Measurements from ENCODE around the gene UCMA.

UCMA gene

DNA sequence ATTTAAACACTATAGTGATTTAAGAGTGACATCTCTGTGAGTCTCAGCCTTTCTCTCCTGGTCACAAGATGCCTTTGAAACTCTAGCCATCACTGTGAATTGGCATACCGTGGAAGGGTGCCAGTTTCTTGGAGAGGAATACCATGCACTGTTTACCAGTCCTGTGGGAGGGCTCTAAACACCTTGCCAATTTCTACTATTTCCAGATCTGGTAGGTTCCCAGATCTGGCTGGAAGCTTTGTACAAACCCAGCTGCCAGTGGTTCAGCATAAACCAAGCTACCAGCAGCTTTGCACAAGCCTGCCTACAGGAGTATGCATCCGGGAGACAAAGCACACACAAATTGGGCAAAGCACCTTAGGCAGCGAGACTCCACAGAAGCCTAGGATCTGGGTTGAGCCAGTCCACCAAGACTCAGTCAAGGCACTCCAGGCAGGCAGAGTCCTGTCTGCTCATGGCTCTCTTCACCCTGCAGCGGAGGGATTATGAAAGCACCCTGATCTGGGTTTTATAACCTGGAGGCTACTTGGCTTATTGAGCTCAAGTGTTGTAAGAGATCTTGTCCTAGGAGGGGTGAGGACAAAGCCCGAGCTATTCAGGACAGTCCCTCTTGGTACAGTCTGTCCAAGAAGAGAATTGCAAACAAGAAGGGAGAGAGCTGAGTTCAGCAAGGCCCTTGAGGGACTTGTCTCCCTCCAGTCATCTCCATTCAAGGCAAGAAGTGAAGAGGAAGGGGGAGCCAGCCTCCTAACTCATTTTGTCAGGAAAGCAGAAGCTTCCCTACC lies 49.3 kb downstream of the UCMA start:
- DNase-seq = peak; percentile 60

DNA sequence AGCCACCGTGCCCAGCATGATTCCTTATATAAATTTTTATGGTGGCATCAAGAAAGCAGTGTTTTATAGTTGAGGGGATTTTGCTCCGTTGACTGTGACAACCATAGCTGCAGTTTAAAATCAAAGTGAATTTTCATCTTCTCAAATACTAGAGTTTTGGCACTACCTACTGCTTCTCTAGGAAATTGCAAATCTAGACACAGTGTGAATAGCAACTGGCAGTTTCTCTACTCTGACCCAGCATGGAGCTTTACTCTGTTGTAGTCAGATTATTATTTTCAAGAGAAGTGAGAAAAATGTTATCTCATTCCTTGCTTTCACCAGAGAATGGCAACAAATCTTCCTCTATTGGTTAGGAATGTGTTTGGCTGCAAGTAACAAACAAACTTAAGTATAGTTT lies 49.9 kb downstream of the UCMA start:
- no peak for DNase-seq

DNA sequence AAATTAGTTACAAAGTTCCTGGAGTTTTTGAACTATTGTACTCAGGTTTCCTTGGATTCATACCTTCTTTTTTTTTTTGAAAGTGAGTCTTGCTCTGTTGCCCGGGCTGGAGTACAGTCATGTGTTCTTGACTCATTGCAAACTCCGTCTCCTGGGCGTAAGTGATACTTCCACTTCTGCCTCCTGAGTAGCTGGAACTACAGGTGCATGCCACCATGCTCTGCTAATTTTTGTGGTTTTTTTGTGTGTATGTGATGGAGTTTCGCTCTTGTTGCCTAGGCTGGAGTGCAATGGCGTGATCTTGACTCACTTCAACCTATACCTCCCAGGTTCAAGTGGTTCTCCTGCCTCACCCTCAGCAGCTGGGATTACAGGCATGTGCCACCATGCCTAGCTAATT lies 50.5 kb downstream of the UCMA start:
- DNase-seq = no peak

DNA sequence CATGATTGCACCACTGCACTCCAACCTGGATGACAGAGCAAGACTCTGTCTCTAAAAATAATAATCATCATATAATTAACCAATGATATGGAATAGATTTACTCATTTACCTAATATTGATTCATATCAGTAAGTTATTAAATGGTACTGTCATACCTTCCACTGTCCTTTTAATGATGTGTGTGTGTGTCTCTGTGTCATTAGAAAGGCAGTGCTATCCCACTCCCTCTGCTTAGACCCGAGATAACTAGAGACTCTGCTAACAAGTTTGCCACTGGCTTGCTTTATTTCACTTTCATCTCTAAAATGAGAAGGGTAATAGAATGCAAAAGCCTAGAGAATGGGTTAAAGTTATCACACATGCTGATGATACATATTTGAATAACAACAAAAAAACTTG lies 51.8 kb downstream of the UCMA start:
- no peak for DNase-seq

DNA sequence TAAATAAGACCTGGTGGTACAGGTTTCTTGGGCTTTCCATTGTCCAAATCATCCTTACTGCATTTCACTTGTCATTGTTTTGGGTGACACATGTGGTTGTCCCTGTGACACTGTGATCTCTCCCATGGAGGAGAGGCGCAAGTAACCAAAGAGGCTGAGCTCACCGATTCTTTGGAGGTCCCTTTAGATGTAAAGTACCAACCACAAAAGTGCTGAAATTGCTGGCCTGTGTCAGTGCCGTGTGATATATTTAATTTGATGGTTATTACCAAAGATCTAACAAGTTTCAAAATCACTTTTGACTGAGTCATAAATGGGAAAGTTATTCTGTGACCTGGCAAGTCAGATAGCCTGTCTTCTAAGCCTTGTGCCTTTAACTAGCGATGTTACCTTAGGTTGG lies 53.4 kb downstream of the UCMA start:
- no peak for DNase-seq

DNA sequence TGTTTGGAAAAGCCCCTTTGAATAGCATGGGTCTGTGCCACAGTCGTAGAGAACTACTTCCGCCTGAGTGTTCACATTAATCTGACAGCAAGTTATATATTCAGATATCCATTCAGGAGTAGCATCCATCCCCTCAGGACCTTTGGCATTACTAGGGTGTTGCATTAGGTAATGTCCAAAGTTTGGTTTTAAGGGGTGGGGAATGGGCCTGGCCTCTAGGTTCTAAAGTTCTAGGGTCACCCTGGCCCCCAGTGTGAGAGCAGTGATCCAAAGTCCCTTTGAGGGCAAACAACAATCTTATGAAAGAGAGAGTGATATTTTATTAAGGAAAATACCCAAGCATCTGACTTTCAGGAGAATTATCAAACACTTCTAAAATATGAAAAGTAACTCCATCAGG lies 60.6 kb downstream of the UCMA start:
- DNase-seq = no peak
